ENCODE measurements around the gene PSMB11.
"Not testable (repeated sequence)": the region's sequence is repeated elsewhere in the genome, so short reads cannot be mapped to it uniquely, and the experiment has no call there.

Gene PSMB11

GRCh38 chr14:23042162-23042965 is at the start of gene PSMB11:
Gene PSMB11, plus strand, starts transcription at chr14:23042212. Its CDS starts 14 bp downstream, at chr14:23042226.
- no peak for DNase-seq (ENCODE audit: low read depth in 2 of 2, low spot score in 1 of 2)

- no peak for DNase-seq (ENCODE audit: low read depth in 2 of 2, low spot score in 1 of 2)
Measured at GRCh38 chr14:22993517-22993916, 48.5 kb upstream of the PSMB11 start.

GRCh38 chr14:22994762-22995275 is 47.2 kb upstream of the PSMB11 start:
- no peak for DNase-seq (ENCODE audit: low read depth in 2 of 2, low spot score in 1 of 2)

- no peak for DNase-seq (ENCODE audit: low read depth in 2 of 2, low spot score in 1 of 2)
Measured at GRCh38 chr14:22995889-22996625, 46.0 kb upstream of the PSMB11 start.

- DNase-seq (ENCODE audit: low read depth in 2 of 2, low spot score in 1 of 2) = no peak
Measured at GRCh38 chr14:22996768-22997654, 45.0 kb upstream of the PSMB11 start.

- DNase-seq (ENCODE audit: low read depth in 2 of 2, low spot score in 1 of 2) = no peak
Measured at GRCh38 chr14:22997676-22998323, 44.2 kb upstream of the PSMB11 start.

GRCh38 chr14:22998329-22999012 is 43.5 kb upstream of the PSMB11 start:
- DNase-seq (ENCODE audit: low read depth in 2 of 2, low spot score in 1 of 2) = no peak

GRCh38 chr14:23000860-23001259 is 41.2 kb upstream of the PSMB11 start:
- DNase-seq (ENCODE audit: low read depth in 2 of 2, low spot score in 1 of 2) = no peak

- DNase-seq (ENCODE audit: low read depth in 2 of 2, low spot score in 1 of 2) = no peak
Measured at GRCh38 chr14:23002592-23002991, 39.4 kb upstream of the PSMB11 start.

GRCh38 chr14:23004274-23004673 is 37.7 kb upstream of the PSMB11 start:
- not testable (repeated sequence) for DNase-seq (ENCODE audit: low read depth in 2 of 2, low spot score in 1 of 2)

GRCh38 chr14:23005451-23006187 is 36.4 kb upstream of the PSMB11 start:
- no peak for DNase-seq (ENCODE audit: low read depth in 2 of 2, low spot score in 1 of 2)

- DNase-seq (ENCODE audit: low read depth in 2 of 2, low spot score in 1 of 2) = no peak
Measured at GRCh38 chr14:23006188-23006534, 35.9 kb upstream of the PSMB11 start.

- peak; percentile 83 to 93 for DNase-seq (ENCODE audit: low read depth in 2 of 2, low spot score in 1 of 2)
Measured at GRCh38 chr14:23006544-23007419, 35.2 kb upstream of the PSMB11 start.

GRCh38 chr14:23008831-23009230 is 33.2 kb upstream of the PSMB11 start:
- no peak for DNase-seq (ENCODE audit: low read depth in 2 of 2, low spot score in 1 of 2)

- no peak for DNase-seq (ENCODE audit: low read depth in 2 of 2, low spot score in 1 of 2)
Measured at GRCh38 chr14:23009483-23009938, 32.5 kb upstream of the PSMB11 start.

- DNase-seq (ENCODE audit: low read depth in 2 of 2, low spot score in 1 of 2) = peak; percentile 23 to 59
Measured at GRCh38 chr14:23009939-23010726, 31.9 kb upstream of the PSMB11 start, which contains the start of gene C14orf93. Gene C14orf93, minus strand, starts transcription at chr14:23010143. Its CDS starts 11,120 bp downstream, at chr14:22999023.

- no peak for DNase-seq (ENCODE audit: low read depth in 2 of 2, low spot score in 1 of 2)
Measured at GRCh38 chr14:23013054-23013748, 28.8 kb upstream of the PSMB11 start.
